H9 (cell line): ENCODE results near the gene PRTG. TPM values are rescaled to one million over a fixed set of nuclear protein-coding genes. Genes with fewer than 3 reads are reported as not detected.

Experiments
- DNase-seq: peaks from one replicate; pipeline ENCODE4 v3.0.0-alpha.2; 2017
- H2AFZ ChIP-seq: one replicate; pipeline ENCODE4 v1.6.1; 2013; ENCODE audit warnings: mild to moderate bottlenecking, low read length, control low read depth, moderate library complexity
- H2AK5ac ChIP-seq: 2 replicates; pipeline ENCODE4 v1.6.1; 2013; ENCODE audit warnings: low read length, control low read depth, mixed read lengths; ENCODE audit not compliant: insufficient read length
- H2BK120ac ChIP-seq: one replicate; pipeline ENCODE4 v1.6.1; 2013; ENCODE audit warnings: low read depth, mild to moderate bottlenecking, low read length, control low read depth, inconsistent platforms; ENCODE audit not compliant: poor library complexity, severe bottlenecking
- H2BK12ac ChIP-seq: 2 replicates; pipeline ENCODE4 v1.6.1; 2013; ENCODE audit warnings: low read length, control low read depth, mixed read lengths, low read depth; ENCODE audit not compliant: insufficient read length
- H2BK15ac ChIP-seq: 2 replicates; pipeline ENCODE4 v1.6.1; 2013; ENCODE audit warnings: low read depth, low read length, control low read depth
- H2BK20ac ChIP-seq: one replicate; pipeline ENCODE4 v1.6.1; 2013; ENCODE audit warnings: low read depth, mild to moderate bottlenecking, low read length, control low read depth, inconsistent platforms; ENCODE audit not compliant: poor library complexity, severe bottlenecking
- H2BK5ac ChIP-seq: 2 replicates; pipeline ENCODE4 v1.6.1; 2013; ENCODE audit warnings: low read length, control low read depth, mixed read lengths; ENCODE audit not compliant: insufficient read length
- H3K14ac ChIP-seq: 2 replicates; pipeline ENCODE4 v1.6.1; 2013; ENCODE audit warnings: low read length, control low read depth; ENCODE audit not compliant: insufficient read depth
- H3K18ac ChIP-seq: 2 replicates; pipeline ENCODE4 v1.6.1; 2013; ENCODE audit warnings: low read depth, mild to moderate bottlenecking, mixed read lengths, low read length, control low read depth; ENCODE audit not compliant: insufficient read length
- H3K23ac ChIP-seq: 2 replicates; pipeline ENCODE4 v1.6.1; 2013; ENCODE audit warnings: low read length, control low read depth, mixed read lengths, low read depth; ENCODE audit not compliant: insufficient read length
- H3K23me2 ChIP-seq: 2 replicates; pipeline ENCODE4 v1.6.1; 2013; ENCODE audit warnings: low read depth, mild to moderate bottlenecking, mixed read lengths, low read length, control low read depth; ENCODE audit not compliant: insufficient read length, poor library complexity, severe bottlenecking
- H3K27ac ChIP-seq: 2 replicates; pipeline ENCODE4 v1.5.1; 2013; ENCODE audit warnings: low read length, control low read depth, mixed read lengths, low read depth; ENCODE audit not compliant: insufficient read length
- H3K27me3 ChIP-seq: 2 replicates; pipeline ENCODE4 v1.6.1; 2013; ENCODE audit warnings: low read length, control low read depth, inconsistent platforms; ENCODE audit not compliant: insufficient read depth
- H3K4ac ChIP-seq: 2 replicates; pipeline ENCODE4 v1.6.1; 2013; ENCODE audit warnings: low read depth, mild to moderate bottlenecking, control low read depth, inconsistent platforms, low read length, moderate library complexity
- H3K4me1 ChIP-seq: 2 replicates; pipeline ENCODE4 v1.6.1; 2013; ENCODE audit warnings: low read length, control low read depth, inconsistent platforms; ENCODE audit not compliant: insufficient read depth
- H3K4me2 ChIP-seq: 2 replicates; pipeline ENCODE4 v1.6.1; 2013; ENCODE audit warnings: low read length, control low read depth, mixed read lengths; ENCODE audit not compliant: insufficient read length, insufficient read depth
- H3K56ac ChIP-seq: 2 replicates; pipeline ENCODE4 v1.6.1; 2013; ENCODE audit warnings: low read depth, mild to moderate bottlenecking, mixed read lengths, low read length, control low read depth; ENCODE audit not compliant: insufficient read length
- H3K79me1 ChIP-seq: 2 replicates; pipeline ENCODE4 v1.6.1; 2013; ENCODE audit warnings: low read depth, mild to moderate bottlenecking, moderate library complexity, low read length, control low read depth, inconsistent platforms; ENCODE audit not compliant: insufficient read depth, poor library complexity, severe bottlenecking
- H3K79me2 ChIP-seq: 2 replicates; pipeline ENCODE4 v1.6.1; 2013; ENCODE audit warnings: low read length, control low read depth, inconsistent platforms; ENCODE audit not compliant: insufficient read depth
- H3K9ac ChIP-seq: 2 replicates; pipeline ENCODE4 v1.6.1; 2013; ENCODE audit warnings: low read length, control low read depth, mixed read lengths; ENCODE audit not compliant: insufficient read length; ENCODE audit errors: extremely low read depth
- H3K9me3 ChIP-seq: one replicate; pipeline ENCODE4 v1.6.1; 2013; ENCODE audit warnings: low read depth, low read length, inconsistent platforms; ENCODE audit not compliant: control insufficient read depth
- H3T11ph ChIP-seq: one replicate; pipeline ENCODE4 v1.6.1; 2013; ENCODE audit warnings: mild to moderate bottlenecking, low read length, control low read depth, inconsistent platforms
- H4K20me1 ChIP-seq: one replicate; pipeline ENCODE4 v1.6.1; 2013; ENCODE audit not compliant: control insufficient read depth, insufficient read length, insufficient read depth
- H4K5ac ChIP-seq: 2 replicates; pipeline ENCODE4 v1.6.1; 2013; ENCODE audit warnings: low read depth, mild to moderate bottlenecking, mixed read lengths, low read length, control low read depth; ENCODE audit not compliant: insufficient read length
- H4K8ac ChIP-seq: replicated peaks from 2 replicates; pipeline ENCODE4 v1.6.1; 2013; ENCODE audit warnings: low read length, control low read depth, mixed read lengths, low read depth; ENCODE audit not compliant: insufficient read length
- H4K91ac ChIP-seq: 2 replicates; pipeline ENCODE4 v1.6.1; 2013; ENCODE audit warnings: low read depth, mild to moderate bottlenecking, moderate library complexity, mixed read lengths, low read length, control low read depth; ENCODE audit not compliant: insufficient read length
- H3K27ac Mint-ChIP-seq, 3 experiments: 2 replicates in 2 of 3; 3 replicates in 1 of 3; pipeline ENCODE4 v1.8.0; 2020 to 2021; ENCODE audit warnings: mixed read lengths in 3 of 3, mild to moderate bottlenecking in 1 of 3, moderate library complexity in 1 of 3
- H3K27me3 Mint-ChIP-seq: 2 replicates; pipeline ENCODE4 v1.8.0; 2021; ENCODE audit warnings: low read depth, mild to moderate bottlenecking, moderate library complexity, mixed read lengths
- H3K36me3 Mint-ChIP-seq, 3 experiments: 2 replicates in 2 of 3; 3 replicates in 1 of 3; pipeline ENCODE4 v1.8.0; 2020 to 2021; ENCODE audit warnings: low read depth in 3 of 3, mixed read lengths in 3 of 3; ENCODE audit not compliant: insufficient read depth in 1 of 3
- H3K4me1 Mint-ChIP-seq, 2 experiments: 2 replicates each; pipeline ENCODE4 v1.8.0; 2020; ENCODE audit warnings: mixed read lengths in 2 of 2
- H3K4me3 Mint-ChIP-seq, 2 experiments: 2 replicates in 1 of 2; 3 replicates in 1 of 2; pipeline ENCODE4 v1.8.0; 2020 to 2021; ENCODE audit warnings: mild to moderate bottlenecking in 2 of 2, mixed read lengths in 2 of 2, moderate library complexity in 1 of 2
- H3K9me3 Mint-ChIP-seq, 2 experiments: 2 replicates in 1 of 2; 3 replicates in 1 of 2; pipeline ENCODE4 v1.8.0; 2020; ENCODE audit warnings: mild to moderate bottlenecking in 2 of 2, mixed read lengths in 2 of 2, moderate library complexity in 1 of 2
- WGBS: extraction: QIAGEN DNeasy Blood & Tissue Kit; methylation state at CpG from one replicate; pipeline ENCODE4 v1.1.7; 2013; ENCODE audit warnings: missing lambda C conversion rate, low lambda C conversion rate, mixed read lengths; ENCODE audit not compliant: insufficient read length; ENCODE audit errors: extremely low coverage; 5-methylcytosine and 5-hydroxymethylcytosine counted together
- total RNA-seq: library from RNA; stranded (reverse); gene quantifications from 2 replicates; pipeline ENCODE4 v1.2.1, GENCODE V29; 2021
- TF ChIP-seq, protein P1 (sequence below): fragments of 200-600 bp; sonication (generic); conservative IDR thresholded peaks from 3 replicates; pipeline ENCODE4 v1.8.0; 2021; ENCODE audit warnings: antibody characterized with exemption, mild to moderate bottlenecking

The PRTG gene
- total RNA-seq, 1 experiment from 2014 or later = 5.7 TPM

DNA sequence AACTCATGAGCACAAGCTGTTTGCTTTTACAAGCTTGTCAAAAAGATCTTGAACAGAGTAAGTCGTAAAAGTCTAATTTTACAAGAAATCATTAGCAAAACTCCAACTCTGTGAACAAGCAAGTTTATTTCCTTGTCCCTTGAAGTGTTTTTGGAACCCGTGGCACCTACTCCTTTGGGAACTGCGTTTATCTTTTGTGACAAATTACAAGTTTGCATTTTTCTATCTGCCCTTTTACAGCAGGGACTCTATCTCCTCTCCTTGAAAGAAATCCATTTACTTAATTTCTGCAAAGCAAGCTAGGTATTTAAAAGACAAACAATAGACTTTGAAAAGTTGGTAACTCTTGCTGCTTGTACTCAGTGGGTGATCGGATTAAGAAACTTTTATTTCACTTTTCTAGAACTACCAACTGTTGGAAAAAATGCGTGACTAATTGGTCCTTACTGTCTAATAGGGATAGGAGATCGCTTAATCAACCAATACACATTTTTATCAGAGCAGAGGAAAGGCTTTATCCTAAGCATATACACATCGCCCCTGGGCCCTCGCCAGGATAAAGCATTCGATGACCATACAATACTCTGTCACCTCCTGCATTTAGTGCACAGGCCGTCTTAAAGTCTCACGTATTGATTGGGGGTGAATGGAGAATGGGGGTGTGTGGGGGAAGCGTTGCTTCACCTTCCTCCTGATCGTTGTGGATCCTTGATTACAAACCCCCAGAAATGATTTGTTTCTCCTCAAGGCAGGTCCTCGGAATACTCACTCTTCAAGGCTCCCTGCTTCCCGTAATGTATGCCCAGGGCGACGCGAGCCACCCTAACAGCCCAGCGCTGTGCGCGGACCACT is 1.7 kb downstream of the PRTG start:
- Histone ChIP-seq H4K20me1 (no peaks in the 10 kb centered on the region), H2AK5ac (no peak overlapping the region), H3K79me2 (no peaks in the 10 kb centered on the region), H3K4ac (no peak overlapping the region), H3K18ac (no peak overlapping the region), H3K27me3 (peaks cover 72% of the 10 kb centered on the region), H4K91ac (no peak overlapping the region), H4K5ac (no peak overlapping the region), H4K8ac (no peak overlapping the region), H3K4me1 (no peaks in the 10 kb centered on the region), H3K14ac (no peak overlapping the region), H3K23me2 (peaks cover 12% of the 10 kb centered on the region), H3K9ac (no peak overlapping the region), H3K9me3 (no peaks in the 10 kb centered on the region), H2BK15ac (no peak overlapping the region), H3K27ac (no peak overlapping the region), H2AFZ (no peak overlapping the region), H2BK12ac (no peak overlapping the region), H3K79me1 (no peaks in the 10 kb centered on the region), H2BK5ac (no peak overlapping the region), H2BK20ac (no peak overlapping the region), H2BK120ac (no peak overlapping the region), H3K4me2 (peak overlapping the region; percentile 87), H3T11ph (no peak overlapping the region), H3K23ac (no peak overlapping the region), H3K56ac (no peak overlapping the region)
- no peak overlapping the region for H3K4me3 Mint-ChIP-seq
- H3K9me3 Mint-ChIP-seq = peaks cover 0 to 3% of the 10 kb centered on the region in 2 experiments; a peak in 2 of 5 replicates
- no peaks in the 10 kb centered on the region for H3K36me3 Mint-ChIP-seq
- no peak overlapping the region for H3K27ac Mint-ChIP-seq
- TF ChIP-seq, protein P1, sequence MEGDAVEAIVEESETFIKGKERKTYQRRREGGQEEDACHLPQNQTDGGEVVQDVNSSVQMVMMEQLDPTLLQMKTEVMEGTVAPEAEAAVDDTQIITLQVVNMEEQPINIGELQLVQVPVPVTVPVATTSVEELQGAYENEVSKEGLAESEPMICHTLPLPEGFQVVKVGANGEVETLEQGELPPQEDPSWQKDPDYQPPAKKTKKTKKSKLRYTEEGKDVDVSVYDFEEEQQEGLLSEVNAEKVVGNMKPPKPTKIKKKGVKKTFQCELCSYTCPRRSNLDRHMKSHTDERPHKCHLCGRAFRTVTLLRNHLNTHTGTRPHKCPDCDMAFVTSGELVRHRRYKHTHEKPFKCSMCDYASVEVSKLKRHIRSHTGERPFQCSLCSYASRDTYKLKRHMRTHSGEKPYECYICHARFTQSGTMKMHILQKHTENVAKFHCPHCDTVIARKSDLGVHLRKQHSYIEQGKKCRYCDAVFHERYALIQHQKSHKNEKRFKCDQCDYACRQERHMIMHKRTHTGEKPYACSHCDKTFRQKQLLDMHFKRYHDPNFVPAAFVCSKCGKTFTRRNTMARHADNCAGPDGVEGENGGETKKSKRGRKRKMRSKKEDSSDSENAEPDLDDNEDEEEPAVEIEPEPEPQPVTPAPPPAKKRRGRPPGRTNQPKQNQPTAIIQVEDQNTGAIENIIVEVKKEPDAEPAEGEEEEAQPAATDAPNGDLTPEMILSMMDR = no peak
- DNase-seq = peak; percentile 60
- peaks cover 53% of the 10 kb centered on the region for H3K27me3 Mint-ChIP-seq
- WGBS = no CpG with 5 or more reads among the region's 21 CpGs
- H3K4me1 Mint-ChIP-seq = peaks cover 4 to 7% of the 10 kb centered on the region in 2 experiments
